Liver (tissue), 9 donors: ENCODE measurements around the gene DDHD1. TPM values are rescaled to one million over a fixed set of nuclear protein-coding genes. Genes with fewer than 3 reads are reported as not detected.

Source experiments
- DNase-seq: peaks from one replicate; pipeline ENCODE4 v3.0.0-alpha.2; 2017; ENCODE audit warnings: low spot score
- H3K27ac ChIP-seq, 2 donors: one replicate each; pipeline ENCODE4 v1.7.0; 2013; ENCODE audit warnings: inconsistent platforms in 2 of 2, low read length in 2 of 2, control low read depth in 1 of 2, low read depth in 1 of 2, mild to moderate bottlenecking in 1 of 2
- H3K27me3 ChIP-seq, 4 donors: one replicate each; pipeline versions ENCODE4 v1.6.1 to v1.7.0; 2013; ENCODE audit warnings: low read length in 3 of 4, inconsistent platforms in 1 of 4, mild to moderate bottlenecking in 1 of 4, moderate library complexity in 1 of 4; ENCODE audit not compliant: control insufficient read depth in 4 of 4, insufficient read depth in 4 of 4
- H3K36me3 ChIP-seq, 4 donors: one replicate each; pipeline versions ENCODE4 v1.6.1 to v1.7.0; 2013; ENCODE audit warnings: low read length in 3 of 4, mild to moderate bottlenecking in 3 of 4, low read depth in 1 of 4, moderate library complexity in 1 of 4; ENCODE audit not compliant: control insufficient read depth in 4 of 4, insufficient read depth in 3 of 4
- H3K4me1 ChIP-seq, 4 donors: one replicate each; pipeline versions ENCODE4 v1.6.1 to v1.7.0; 2013; ENCODE audit warnings: low read length in 3 of 4, mild to moderate bottlenecking in 3 of 4, moderate library complexity in 1 of 4; ENCODE audit not compliant: control insufficient read depth in 4 of 4, insufficient read depth in 4 of 4
- H3K4me3 ChIP-seq, 3 donors: one replicate each; pipeline versions ENCODE4 v1.6.1 to v1.7.0; 2013; ENCODE audit warnings: low read length in 3 of 3, control low read depth in 1 of 3, low read depth in 1 of 3, mild to moderate bottlenecking in 1 of 3
- H3K9ac ChIP-seq, 2 donors: one replicate each; pipeline ENCODE4 v1.7.0; 2013; ENCODE audit warnings: low read length in 2 of 2, mild to moderate bottlenecking in 2 of 2, moderate library complexity in 2 of 2, control low read depth in 1 of 2, low read depth in 1 of 2
- H3K9me3 ChIP-seq, 4 donors: one replicate each; pipeline versions ENCODE4 v1.6.1 to v1.7.0; 2013; ENCODE audit warnings: low read length in 3 of 4; ENCODE audit not compliant: control insufficient read depth in 4 of 4
- EGR1 ChIP-seq, 2 donors: IDR thresholded peaks; 2 replicates each; pipeline ENCODE4 v1.6.1; 2016 to 2018; ENCODE audit warnings: antibody characterized with exemption in 2 of 2, low read depth in 2 of 2
- FOXA1 ChIP-seq: IDR thresholded peaks from 2 replicates; pipeline ENCODE4 v1.6.1; 2016; ENCODE audit warnings: antibody characterized with exemption
- FOXA2 ChIP-seq: IDR thresholded peaks from 2 replicates; pipeline ENCODE4 v1.6.1; 2016; ENCODE audit warnings: antibody characterized with exemption
- GABPA ChIP-seq, 2 donors: IDR thresholded peaks in 1 of 2; conservative IDR thresholded peaks in 1 of 2; 2 replicates each; pipeline ENCODE4 v1.6.1; 2016; ENCODE audit warnings: antibody characterized with exemption in 2 of 2, mild to moderate bottlenecking in 1 of 2, moderate library complexity in 1 of 2
- HNF4A ChIP-seq, 2 donors: conservative IDR thresholded peaks; 2 replicates each; pipeline ENCODE4 v1.6.1; 2016; ENCODE audit warnings: antibody characterized with exemption in 2 of 2, mild to moderate bottlenecking in 2 of 2
- HNF4G ChIP-seq: IDR thresholded peaks from 2 replicates; pipeline ENCODE4 v1.6.1; 2016; ENCODE audit warnings: antibody characterized with exemption
- JUND ChIP-seq, 2 donors: IDR thresholded peaks; 2 replicates each; pipeline ENCODE4 v1.6.1; 2016; ENCODE audit warnings: antibody characterized with exemption in 2 of 2
- NR2F2 ChIP-seq: IDR thresholded peaks from 2 replicates; pipeline ENCODE4 v1.6.1; 2016; ENCODE audit warnings: antibody characterized with exemption
- RAD21 ChIP-seq, 2 donors: IDR thresholded peaks; 2 replicates each; pipeline ENCODE4 v1.6.1; 2016; ENCODE audit warnings: antibody characterized with exemption in 2 of 2, mild to moderate bottlenecking in 2 of 2
- RXRA ChIP-seq, 2 donors: IDR thresholded peaks; 2 replicates each; pipeline ENCODE4 v1.6.1; 2017 to 2018; ENCODE audit warnings: antibody characterized with exemption in 2 of 2, mild to moderate bottlenecking in 1 of 2
- SP1 ChIP-seq: IDR thresholded peaks from 2 replicates; pipeline ENCODE4 v1.6.1; 2018; ENCODE audit warnings: antibody characterized with exemption, mild to moderate bottlenecking
- TAF1 ChIP-seq: conservative IDR thresholded peaks from 2 replicates; pipeline ENCODE4 v1.6.1; 2016; ENCODE audit warnings: antibody characterized with exemption, mild to moderate bottlenecking
- YY1 ChIP-seq: IDR thresholded peaks from 2 replicates; pipeline ENCODE4 v1.6.1; 2016; ENCODE audit warnings: antibody characterized with exemption, mild to moderate bottlenecking
- WGBS: extraction: QIAGEN DNeasy Blood & Tissue Kit; methylation state at CpG from one replicate; pipeline ENCODE4 v1.1.7; 2013; 5-methylcytosine and 5-hydroxymethylcytosine counted together
- polyA plus RNA-seq, 2 donors: library from polyadenylated mRNA; stranded (reverse) in 1 of 2; unstranded in 1 of 2; fragments of 200-250 nt in 1 of 2; fragments of >200 nt in 1 of 2; fragmentation: Nextera tagmentation in 1 of 2; extraction: Ambion mirVana in 1 of 2; gene quantifications; one replicate each; pipeline versions ENCODE4 v1.2.1 to v1.2.3, GENCODE V29; 2013 to 2015
- total RNA-seq, 2 donors: library from RNA; depleted of rRNA; stranded (reverse); fragments of >200 nt; gene quantifications; one replicate each; pipeline ENCODE4 v1.2.3, GENCODE V29; 2014
- TF ChIP-seq, protein P1 (sequence below): IDR thresholded peaks from 2 replicates; pipeline ENCODE4 v1.6.1; 2016; ENCODE audit warnings: antibody characterized with exemption, mild to moderate bottlenecking
- TF ChIP-seq, protein P2 (sequence below): fragments of 150-350 bp; IDR thresholded peaks from 2 replicates; pipeline ENCODE4 v1.5.1; 2017; ENCODE audit warnings: improper control_type of control experiment, low read depth, low read length; ENCODE audit not compliant: missing input control
- TF ChIP-seq, protein P3 (sequence below): IDR thresholded peaks from 2 replicates; pipeline ENCODE4 v1.6.1; 2016; ENCODE audit warnings: antibody characterized with exemption
- TF ChIP-seq, protein P4 (sequence below): IDR thresholded peaks from 2 replicates; pipeline ENCODE4 v1.6.1; 2016; ENCODE audit warnings: antibody characterized with exemption
- TF ChIP-seq, protein P5 (sequence below): IDR thresholded peaks from 2 replicates; pipeline ENCODE4 v1.6.1; 2016; ENCODE audit warnings: antibody characterized with exemption
- donor health status: healthy.
- donor health status: healthy.
- donor health status: healthy.
- donor health status: healthy.
- donor health status: healthy.

The DDHD1 gene
- total and polyA plus RNA-seq, 4 donors, result 1.3 to 14.3 (median 5.2) TPM

DNA sequence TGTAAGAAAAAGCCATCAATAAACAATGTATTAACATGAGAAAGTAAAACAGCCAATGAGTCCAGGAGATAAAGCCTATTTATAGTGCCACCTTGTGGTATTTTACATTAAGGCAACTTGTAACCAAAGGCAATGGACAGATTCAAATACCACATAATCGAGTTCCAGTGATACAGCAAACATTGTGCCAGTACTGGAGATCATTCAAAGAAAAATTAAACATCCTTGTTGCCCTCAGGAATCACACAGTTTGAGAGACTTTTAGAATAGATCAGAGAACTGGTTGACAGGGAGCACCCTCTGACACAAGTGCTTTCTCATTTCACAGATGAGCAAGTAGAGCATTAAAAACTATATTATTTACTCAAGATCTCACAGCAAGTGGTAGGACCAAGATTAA is 98.1 kb downstream of the DDHD1 start:
- no peak overlapping the region for H3K27ac ChIP-seq
- no peaks in the 10 kb centered on the region for H3K36me3 ChIP-seq
- no peak for DNase-seq
- 0% methylated on average over 1 of the region's 1 CpG for WGBS
- no peak overlapping the region for H3K4me3 ChIP-seq
- H3K27me3 ChIP-seq, result no peaks in the 10 kb centered on the region
- no peaks in the 10 kb centered on the region for H3K9me3 ChIP-seq
- no peaks in the 10 kb centered on the region for H3K4me1 ChIP-seq
- TF ChIP-seq, protein P1, sequence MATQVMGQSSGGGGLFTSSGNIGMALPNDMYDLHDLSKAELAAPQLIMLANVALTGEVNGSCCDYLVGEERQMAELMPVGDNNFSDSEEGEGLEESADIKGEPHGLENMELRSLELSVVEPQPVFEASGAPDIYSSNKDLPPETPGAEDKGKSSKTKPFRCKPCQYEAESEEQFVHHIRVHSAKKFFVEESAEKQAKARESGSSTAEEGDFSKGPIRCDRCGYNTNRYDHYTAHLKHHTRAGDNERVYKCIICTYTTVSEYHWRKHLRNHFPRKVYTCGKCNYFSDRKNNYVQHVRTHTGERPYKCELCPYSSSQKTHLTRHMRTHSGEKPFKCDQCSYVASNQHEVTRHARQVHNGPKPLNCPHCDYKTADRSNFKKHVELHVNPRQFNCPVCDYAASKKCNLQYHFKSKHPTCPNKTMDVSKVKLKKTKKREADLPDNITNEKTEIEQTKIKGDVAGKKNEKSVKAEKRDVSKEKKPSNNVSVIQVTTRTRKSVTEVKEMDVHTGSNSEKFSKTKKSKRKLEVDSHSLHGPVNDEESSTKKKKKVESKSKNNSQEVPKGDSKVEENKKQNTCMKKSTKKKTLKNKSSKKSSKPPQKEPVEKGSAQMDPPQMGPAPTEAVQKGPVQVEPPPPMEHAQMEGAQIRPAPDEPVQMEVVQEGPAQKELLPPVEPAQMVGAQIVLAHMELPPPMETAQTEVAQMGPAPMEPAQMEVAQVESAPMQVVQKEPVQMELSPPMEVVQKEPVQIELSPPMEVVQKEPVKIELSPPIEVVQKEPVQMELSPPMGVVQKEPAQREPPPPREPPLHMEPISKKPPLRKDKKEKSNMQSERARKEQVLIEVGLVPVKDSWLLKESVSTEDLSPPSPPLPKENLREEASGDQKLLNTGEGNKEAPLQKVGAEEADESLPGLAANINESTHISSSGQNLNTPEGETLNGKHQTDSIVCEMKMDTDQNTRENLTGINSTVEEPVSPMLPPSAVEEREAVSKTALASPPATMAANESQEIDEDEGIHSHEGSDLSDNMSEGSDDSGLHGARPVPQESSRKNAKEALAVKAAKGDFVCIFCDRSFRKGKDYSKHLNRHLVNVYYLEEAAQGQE, result no peak
- TF ChIP-seq RXRA (IDR thresholded peaks at IDR 0.05), result no peak
- TF ChIP-seq SP1, result no peak
- peak; percentile 95 to 97 for TF ChIP-seq RAD21 (IDR thresholded peaks at IDR 0.05)
- TF ChIP-seq FOXA1, result no peak
- no peak for TF ChIP-seq TAF1
- no peak for TF ChIP-seq JUND (IDR thresholded peaks at IDR 0.05)
- TF ChIP-seq, protein P2, sequence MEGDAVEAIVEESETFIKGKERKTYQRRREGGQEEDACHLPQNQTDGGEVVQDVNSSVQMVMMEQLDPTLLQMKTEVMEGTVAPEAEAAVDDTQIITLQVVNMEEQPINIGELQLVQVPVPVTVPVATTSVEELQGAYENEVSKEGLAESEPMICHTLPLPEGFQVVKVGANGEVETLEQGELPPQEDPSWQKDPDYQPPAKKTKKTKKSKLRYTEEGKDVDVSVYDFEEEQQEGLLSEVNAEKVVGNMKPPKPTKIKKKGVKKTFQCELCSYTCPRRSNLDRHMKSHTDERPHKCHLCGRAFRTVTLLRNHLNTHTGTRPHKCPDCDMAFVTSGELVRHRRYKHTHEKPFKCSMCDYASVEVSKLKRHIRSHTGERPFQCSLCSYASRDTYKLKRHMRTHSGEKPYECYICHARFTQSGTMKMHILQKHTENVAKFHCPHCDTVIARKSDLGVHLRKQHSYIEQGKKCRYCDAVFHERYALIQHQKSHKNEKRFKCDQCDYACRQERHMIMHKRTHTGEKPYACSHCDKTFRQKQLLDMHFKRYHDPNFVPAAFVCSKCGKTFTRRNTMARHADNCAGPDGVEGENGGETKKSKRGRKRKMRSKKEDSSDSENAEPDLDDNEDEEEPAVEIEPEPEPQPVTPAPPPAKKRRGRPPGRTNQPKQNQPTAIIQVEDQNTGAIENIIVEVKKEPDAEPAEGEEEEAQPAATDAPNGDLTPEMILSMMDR, result peak; percentile 79
- H3K9ac ChIP-seq, result peak overlapping the region in 1 of 2 donors; percentile 22

DNA sequence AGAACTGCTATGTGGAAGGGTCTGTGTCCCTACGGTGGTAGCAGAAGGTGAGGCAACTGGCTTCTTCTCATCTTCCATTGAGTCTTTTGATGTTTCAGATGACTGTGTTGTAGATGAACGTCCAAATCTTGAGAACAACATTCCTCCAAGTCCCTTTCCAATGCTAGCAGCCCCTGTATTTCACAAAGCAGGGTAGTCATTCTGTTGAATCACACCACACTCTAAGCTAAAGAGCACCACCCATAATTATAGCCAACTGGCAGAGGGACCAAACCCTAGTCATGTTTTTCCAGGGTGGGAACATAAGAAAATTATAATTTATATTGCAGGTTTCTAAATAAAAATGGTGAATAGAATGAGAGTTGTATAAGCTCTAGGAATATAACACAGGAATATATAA is 98.7 kb downstream of the DDHD1 start:
- no peak for DNase-seq
- Histone ChIP-seq H3K4me3 (no peak overlapping the region), H3K4me1 (no peaks in the 10 kb centered on the region), H3K27ac (no peak overlapping the region), H3K36me3 (no peaks in the 10 kb centered on the region), H3K9me3 (no peaks in the 10 kb centered on the region), H3K27me3 (no peaks in the 10 kb centered on the region), H3K9ac (no peak overlapping the region)
- 78% methylated on average over 2 of the region's 2 CpGs for WGBS
- TF ChIP-seq RAD21 (IDR thresholded peaks at IDR 0.05) (no peak), HNF4G (no peak), SP1 (no peak), EGR1 (IDR thresholded peaks at IDR 0.05; ENCODE audit: low read depth in 2 of 2) (no peak), FOXA2 (no peak), NR2F2 (no peak), TAF1 (no peak), GABPA (IDR thresholded peaks at IDR 0.05 in 1 of 2, conservative IDR thresholded peaks at IDR 0.05 in 1 of 2) (no peak), YY1 (no peak), RXRA (IDR thresholded peaks at IDR 0.05) (no peak), HNF4A (conservative IDR thresholded peaks at IDR 0.05) (no peak), FOXA1 (no peak), JUND (IDR thresholded peaks at IDR 0.05) (no peak)
- TF ChIP-seq, protein P1, result no peak
- TF ChIP-seq, protein P2, result no peak
- TF ChIP-seq, protein P3, sequence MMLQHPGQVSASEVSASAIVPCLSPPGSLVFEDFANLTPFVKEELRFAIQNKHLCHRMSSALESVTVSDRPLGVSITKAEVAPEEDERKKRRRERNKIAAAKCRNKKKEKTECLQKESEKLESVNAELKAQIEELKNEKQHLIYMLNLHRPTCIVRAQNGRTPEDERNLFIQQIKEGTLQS, result no peak
- TF ChIP-seq, protein P4, sequence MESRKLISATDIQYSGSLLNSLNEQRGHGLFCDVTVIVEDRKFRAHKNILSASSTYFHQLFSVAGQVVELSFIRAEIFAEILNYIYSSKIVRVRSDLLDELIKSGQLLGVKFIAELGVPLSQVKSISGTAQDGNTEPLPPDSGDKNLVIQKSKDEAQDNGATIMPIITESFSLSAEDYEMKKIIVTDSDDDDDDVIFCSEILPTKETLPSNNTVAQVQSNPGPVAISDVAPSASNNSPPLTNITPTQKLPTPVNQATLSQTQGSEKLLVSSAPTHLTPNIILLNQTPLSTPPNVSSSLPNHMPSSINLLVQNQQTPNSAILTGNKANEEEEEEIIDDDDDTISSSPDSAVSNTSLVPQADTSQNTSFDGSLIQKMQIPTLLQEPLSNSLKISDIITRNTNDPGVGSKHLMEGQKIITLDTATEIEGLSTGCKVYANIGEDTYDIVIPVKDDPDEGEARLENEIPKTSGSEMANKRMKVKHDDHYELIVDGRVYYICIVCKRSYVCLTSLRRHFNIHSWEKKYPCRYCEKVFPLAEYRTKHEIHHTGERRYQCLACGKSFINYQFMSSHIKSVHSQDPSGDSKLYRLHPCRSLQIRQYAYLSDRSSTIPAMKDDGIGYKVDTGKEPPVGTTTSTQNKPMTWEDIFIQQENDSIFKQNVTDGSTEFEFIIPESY, result no peak
- TF ChIP-seq, protein P5, sequence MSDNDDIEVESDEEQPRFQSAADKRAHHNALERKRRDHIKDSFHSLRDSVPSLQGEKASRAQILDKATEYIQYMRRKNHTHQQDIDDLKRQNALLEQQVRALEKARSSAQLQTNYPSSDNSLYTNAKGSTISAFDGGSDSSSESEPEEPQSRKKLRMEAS, result no peak
